ENCODE data around the gene ANKRD18A. TPM values are rescaled to one million over a fixed set of nuclear protein-coding genes. Genes with fewer than 3 reads are reported as not detected.

ANKRD18A gene
- total RNA-seq, 1 donor from 2014 or later: not detected

GRCh38 chr9:38521762-38522161 is 98.6 kb downstream of the ANKRD18A start:
- intact Hi-C loops (cut with micrococcal nuclease): no loop called here
- H3K36me3 Mint-ChIP-seq (ENCODE audit: low read depth): no peaks in the 10 kb centered on the region
- H3K9me3 Mint-ChIP-seq: no peaks in the 10 kb centered on the region
- H3K27ac Mint-ChIP-seq: no peak overlapping the region
- H3K4me1 Mint-ChIP-seq: no peaks in the 10 kb centered on the region
- no peak overlapping the region for H3K4me3 Mint-ChIP-seq
- ChIA-PET POLR2A (no interaction called here), CTCF (no interaction called here)
- ATAC-seq (ENCODE audit: low read depth): no peak
- H3K27me3 Mint-ChIP-seq: peaks cover 3% of the 10 kb centered on the region
- TF ChIP-seq CTCF (IDR thresholded peaks at IDR 0.05): no peak
- no peak for DNase-seq

Other genes with a start within 250 kb of the ANKRD18A start
- 9.0 and 9.8 TPM in 2 replicates for gene ALDH1B1, start 227.9 kb downstream of the ANKRD18A start, total RNA-seq
- gene IGFBPL1, start 196.1 kb downstream of the ANKRD18A start, total RNA-seq: not detected in 2 replicates
- gene FAM240B, start 99.5 kb upstream of the ANKRD18A start, total RNA-seq: not detected in 2 replicates

Data from activated B cell treated with CpG ODN at 0.5 μM for 24 hours (primary cell).